B cell (primary cell): ENCODE results near the gene MALRD1. TPM values are rescaled to one million over a fixed set of nuclear protein-coding genes. Genes with fewer than 3 reads are reported as not detected.

ENCODE experiments used
- ATAC-seq: fragments of 200-7000 bp; cut with Tn5 transposase; one replicate; pipeline ENCODE4 v1.10.0; 2021; ENCODE audit warnings: low read depth, mild to moderate bottlenecking, moderate number of reproducible peaks, moderate library complexity
- CTCF ChIA-PET: fragments of 350-600 bp; sonication (Branson Sonifier 250); formaldehyde crosslinking; loops from one replicate; lab custom pipeline; 2021; ENCODE audit warnings: antibody characterized with exemption, inconsistent platforms; lab: Charles Lee
- POLR2A ChIA-PET: fragments of 350-600 bp; sonication (Branson Sonifier 250); formaldehyde crosslinking; loops from one replicate; lab custom pipeline; 2021; ENCODE audit warnings: antibody characterized with exemption; lab: Charles Lee
- DNase-seq: peaks from one replicate; pipeline ENCODE4 v3.0.0; 2013
- H2AFZ ChIP-seq: 2 replicates; pipeline ENCODE4 v1.6.1; 2012; ENCODE audit warnings: mild to moderate bottlenecking, low read depth, low read length; ENCODE audit not compliant: insufficient read depth, poor library complexity, severe bottlenecking
- H3K27ac ChIP-seq, 2 donors: 1 replicate in 1 of 2; 2 replicates in 1 of 2; pipeline ENCODE4 v1.5.1; 2012 to 2013; ENCODE audit warnings: low read length in 2 of 2, mild to moderate bottlenecking in 2 of 2, moderate library complexity in 1 of 2
- H3K27me3 ChIP-seq, 4 experiments: fragments of 200-600 bp in 1 of 4; sonication (generic) in 1 of 4; replicated peaks in 1 of 4; 1 replicate in 2 of 4; 2 replicates in 2 of 4; pipeline versions ENCODE4 v1.6.1 to v1.7.0; 2013 to 2016; ENCODE audit warnings: low read length in 3 of 4, mild to moderate bottlenecking in 2 of 4, mixed read lengths in 1 of 4, moderate library complexity in 1 of 4; ENCODE audit not compliant: insufficient read depth in 4 of 4, control insufficient read depth in 3 of 4; ENCODE audit errors: control extremely low read depth in 1 of 4
- H3K36me3 ChIP-seq, 2 experiments: replicated peaks in 1 of 2; 1 replicate in 1 of 2; 2 replicates in 1 of 2; pipeline versions ENCODE4 v1.6.1 to v1.7.1; 2013; ENCODE audit warnings: low read length in 1 of 2; ENCODE audit not compliant: insufficient read depth in 2 of 2, control insufficient read depth in 1 of 2; ENCODE audit errors: control extremely low read depth in 1 of 2, extremely low read depth in 1 of 2
- H3K4me1 ChIP-seq, 2 donors: fragments of 200-600 bp in 1 of 2; sonication (generic) in 1 of 2; 1 replicate in 1 of 2; 2 replicates in 1 of 2; pipeline versions ENCODE4 v1.5.1 to v1.6.1; 2013 to 2017; ENCODE audit warnings: low read length in 2 of 2; ENCODE audit not compliant: control insufficient read depth in 2 of 2, insufficient read depth in 2 of 2
- H3K4me2 ChIP-seq: replicated peaks from 2 replicates; pipeline ENCODE3; 2012; ENCODE audit warnings: mild to moderate bottlenecking, low read depth, low read length; ENCODE audit not compliant: poor library complexity, severe bottlenecking
- H3K4me3 ChIP-seq, 5 experiments: fragments of 200-600 bp in 1 of 5; sonication (generic) in 1 of 5; 1 replicate in 3 of 5; 2 replicates in 2 of 5; pipeline versions ENCODE4 v1.5.1 to v1.7.0; 2011 to 2016; ENCODE audit warnings: low read length in 4 of 5, mild to moderate bottlenecking in 4 of 5, low read depth in 2 of 5, control low read depth in 1 of 5, moderate library complexity in 1 of 5; ENCODE audit not compliant: insufficient read depth in 1 of 5; ENCODE audit errors: control extremely low read depth in 1 of 5, extremely low read depth in 1 of 5
- H3K79me2 ChIP-seq: fragments of 200-600 bp; sonication (generic); one replicate; pipeline ENCODE4 v1.6.0; 2016; ENCODE audit warnings: low read length; ENCODE audit not compliant: control insufficient read depth, insufficient read depth
- H3K9ac ChIP-seq: fragments of 200-600 bp; sonication (generic); 2 replicates; pipeline ENCODE4 v1.6.1; 2017; ENCODE audit warnings: mild to moderate bottlenecking, low read length, moderate library complexity
- H3K9me3 ChIP-seq, 3 donors: one replicate each; pipeline versions ENCODE4 v1.6.1 to v1.7.1; 2013; ENCODE audit warnings: low read length in 2 of 3; ENCODE audit not compliant: control insufficient read depth in 2 of 3, insufficient read depth in 1 of 3; ENCODE audit errors: control extremely low read depth in 1 of 3
- H4K20me1 ChIP-seq: 2 replicates; pipeline ENCODE4 v1.6.0; 2012; ENCODE audit warnings: mild to moderate bottlenecking, low read length; ENCODE audit not compliant: insufficient read depth, control insufficient read depth, poor library complexity, severe bottlenecking
- H3K27ac Mint-ChIP-seq: one replicate; pipeline ENCODE4 v1.8.0; 2021; ENCODE audit warnings: mixed read lengths
- H3K27me3 Mint-ChIP-seq: one replicate; pipeline ENCODE4 v1.8.0; 2021; ENCODE audit warnings: mixed read lengths
- H3K4me1 Mint-ChIP-seq: one replicate; pipeline ENCODE4 v1.8.0; 2021; ENCODE audit warnings: mixed read lengths
- H3K4me3 Mint-ChIP-seq: one replicate; pipeline ENCODE4 v1.8.0; 2021; ENCODE audit warnings: mixed read lengths
- H3K9me3 Mint-ChIP-seq: one replicate; pipeline ENCODE4 v1.8.0; 2022; ENCODE audit warnings: mixed read lengths; ENCODE audit not compliant: insufficient read depth
- CTCF ChIP-seq: fragments of 200-600 bp; IDR thresholded peaks from one replicate; pipeline ENCODE4 v1.8.0; 2022; ENCODE audit warnings: antibody characterized with exemption, mild to moderate bottlenecking
- EZH2 ChIP-seq: IDR thresholded peaks from 2 replicates; pipeline ENCODE4 v1.6.1; 2012; ENCODE audit warnings: borderline replicate concordance, low read depth, mild to moderate bottlenecking, moderate library complexity, low read length; ENCODE audit not compliant: insufficient read depth, poor library complexity, severe bottlenecking
- WGBS: methylation state at CpG from one replicate; pipeline ENCODE4 v1.1.5; 2013; ENCODE audit warnings: missing lambda C conversion rate; ENCODE audit not compliant: insufficient coverage; 5-methylcytosine and 5-hydroxymethylcytosine counted together
- intact Hi-C: fragments of 100-400 bp; cut with micrococcal nuclease; formaldehyde crosslinking; loops from one replicate; pipeline ENCODE4 v1.10.0; 2022
- polyA plus RNA-seq: library from polyadenylated mRNA; depleted of rRNA; stranded (reverse); fragments of >200 nt; gene quantifications from 2 replicates; pipeline ENCODE4 v1.2.3, GENCODE V29; 2012
- total RNA-seq, 2 donors: library from RNA; stranded (reverse); fragments of 120-200 nt in 1 of 2; gene quantifications; 1 replicate in 1 of 2; 2 replicates in 1 of 2; pipeline versions ENCODE4 v1.2.3 to v1.2.4, GENCODE V29; 2013 to 2022

The MALRD1 gene
- total and polyA plus RNA-seq, 2 donors (not counting 1 experiment from before 2014, with no cell fraction given): not detected

GRCh38 chr10:19049567-19049966 lies 966 bp downstream of the MALRD1 start:
- TF ChIP-seq EZH2: no peak
- no peak for TF ChIP-seq CTCF
- Histone ChIP-seq H3K36me3 (no peaks in the 10 kb centered on the region), H2AFZ (no peak overlapping the region), H3K4me2 (no peak overlapping the region), H3K9ac (no peak overlapping the region), H3K27me3 (no peaks in the 10 kb centered on the region), H3K4me1 (no peaks in the 10 kb centered on the region), H3K79me2 (no peaks in the 10 kb centered on the region), H4K20me1 (no peaks in the 10 kb centered on the region), H3K4me3 (no peak overlapping the region), H3K27ac (no peak overlapping the region), H3K9me3 (peaks cover 0 to 3% (median 2%) of the 10 kb centered on the region in 3 donors)
- Mint-ChIP-seq H3K9me3 (no peaks in the 10 kb centered on the region), H3K27ac (no peak overlapping the region), H3K4me3 (no peak overlapping the region), H3K4me1 (no peaks in the 10 kb centered on the region), H3K27me3 (no peaks in the 10 kb centered on the region)
- ChIA-PET CTCF (no interaction called here), POLR2A (no interaction called here)
- intact Hi-C loops: no loop called here
- 100% methylated on average over 1 of the region's 2 CpGs for WGBS
- ATAC-seq (no peak), DNase-seq (no peak)

GRCh38 chr10:19054289-19054835 lies 5.8 kb downstream of the MALRD1 start:
- Histone ChIP-seq H3K36me3 (no peaks in the 10 kb centered on the region), H4K20me1 (no peaks in the 10 kb centered on the region), H3K9me3 (peaks cover 0 to 3% (median 0%) of the 10 kb centered on the region in 3 donors), H3K27ac (no peak overlapping the region), H3K79me2 (no peaks in the 10 kb centered on the region), H3K27me3 (no peaks in the 10 kb centered on the region), H3K4me3 (no peak overlapping the region), H3K4me1 (no peaks in the 10 kb centered on the region), H3K9ac (no peak overlapping the region), H2AFZ (no peak overlapping the region), H3K4me2 (no peak overlapping the region)
- no peak for TF ChIP-seq EZH2
- TF ChIP-seq CTCF: no peak
- Mint-ChIP-seq H3K27ac (no peak overlapping the region), H3K27me3 (no peaks in the 10 kb centered on the region), H3K4me3 (no peak overlapping the region), H3K9me3 (no peaks in the 10 kb centered on the region), H3K4me1 (no peaks in the 10 kb centered on the region)
- no peak for DNase-seq
- ATAC-seq: no peak
- ChIA-PET POLR2A (no interaction called here), CTCF (no interaction called here)
- WGBS: no CpG with 5 or more reads among the region's 5 CpGs
- intact Hi-C loops: no loop called here
